Gastroesophageal sphincter (tissue), 3 donors: ENCODE measurements around the gene CSGALNACT2.

Experiments
- EP300 ChIP-seq: sonication (generic); formaldehyde crosslinking; IDR thresholded peaks from one replicate; pipeline ENCODE4 v1.6.1; 2017; ENCODE audit warnings: antibody characterized with exemption, mild to moderate bottlenecking
- POLR2AphosphoS5 ChIP-seq: sonication (generic); formaldehyde crosslinking; IDR thresholded peaks from one replicate; pipeline ENCODE4 v1.6.1; 2017; ENCODE audit warnings: antibody characterized with exemption
- TF ChIP-seq, protein P1 (sequence below), 4 experiments: fragments of 200-600 bp in 2 of 4; fragments of 450-650 bp in 2 of 4; sonication (generic) in 1 of 4; IDR thresholded peaks; one replicate each; pipeline ENCODE4 v1.5.1; 2017 to 2019; ENCODE audit warnings: antibody characterized with exemption in 4 of 4, mild to moderate bottlenecking in 2 of 4, moderate library complexity in 2 of 4

DNA sequence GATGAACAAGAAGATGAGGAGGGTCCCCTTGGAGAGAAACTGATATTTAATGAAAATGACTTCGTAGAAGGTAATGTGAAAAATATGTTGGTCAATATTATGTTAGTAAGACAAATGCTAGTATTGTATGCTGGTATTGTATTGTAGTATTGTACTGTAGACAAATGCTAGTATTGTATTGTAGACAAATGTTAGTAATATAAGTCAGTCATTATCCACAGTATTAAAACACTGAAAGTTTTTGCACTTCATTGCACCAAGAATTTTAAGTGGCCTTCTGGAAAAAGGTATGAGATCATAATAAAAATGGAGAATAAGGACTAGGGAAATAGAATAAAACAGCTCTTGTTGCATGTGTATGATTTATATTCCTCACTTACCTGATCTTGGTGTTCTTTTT, 17.5 kb downstream of the CSGALNACT2 start:
- TF ChIP-seq POLR2AphosphoS5 (no peak), EP300 (no peak)
- TF ChIP-seq, protein P1, sequence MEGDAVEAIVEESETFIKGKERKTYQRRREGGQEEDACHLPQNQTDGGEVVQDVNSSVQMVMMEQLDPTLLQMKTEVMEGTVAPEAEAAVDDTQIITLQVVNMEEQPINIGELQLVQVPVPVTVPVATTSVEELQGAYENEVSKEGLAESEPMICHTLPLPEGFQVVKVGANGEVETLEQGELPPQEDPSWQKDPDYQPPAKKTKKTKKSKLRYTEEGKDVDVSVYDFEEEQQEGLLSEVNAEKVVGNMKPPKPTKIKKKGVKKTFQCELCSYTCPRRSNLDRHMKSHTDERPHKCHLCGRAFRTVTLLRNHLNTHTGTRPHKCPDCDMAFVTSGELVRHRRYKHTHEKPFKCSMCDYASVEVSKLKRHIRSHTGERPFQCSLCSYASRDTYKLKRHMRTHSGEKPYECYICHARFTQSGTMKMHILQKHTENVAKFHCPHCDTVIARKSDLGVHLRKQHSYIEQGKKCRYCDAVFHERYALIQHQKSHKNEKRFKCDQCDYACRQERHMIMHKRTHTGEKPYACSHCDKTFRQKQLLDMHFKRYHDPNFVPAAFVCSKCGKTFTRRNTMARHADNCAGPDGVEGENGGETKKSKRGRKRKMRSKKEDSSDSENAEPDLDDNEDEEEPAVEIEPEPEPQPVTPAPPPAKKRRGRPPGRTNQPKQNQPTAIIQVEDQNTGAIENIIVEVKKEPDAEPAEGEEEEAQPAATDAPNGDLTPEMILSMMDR (IDR thresholded peaks at IDR 0.05): no peak
